ENCODE measurements around the gene PUM1. TPM values are rescaled to one million over a fixed set of nuclear protein-coding genes. Genes with fewer than 3 reads are reported as not detected.
A peak's percentile ranks its signal among the peaks of the same experiment; 100 is the strongest.
"Not testable (repeated sequence)": the region's sequence is repeated elsewhere in the genome, so short reads cannot be mapped to it uniquely, and the experiment has no call there.

PUM1 gene
- total RNA-seq, 1 donor from 2014 or later: 185 TPM

GRCh38 chr1:31063631-31064030, 1.9 kb downstream of the PUM1 start:
- DNase-seq (ENCODE audit: low read depth): peak; percentile 44

GRCh38 chr1:31062867-31063380, 2.6 kb downstream of the PUM1 start:
- DNase-seq (ENCODE audit: low read depth): no peak

- not testable (repeated sequence) for DNase-seq (ENCODE audit: low read depth)
These were observed 3.2 kb downstream of the PUM1 start for GRCh38 chr1:31062162-31062866.

GRCh38 chr1:31058012-31058411, 7.5 kb downstream of the PUM1 start:
- DNase-seq (ENCODE audit: low read depth): no peak

GRCh38 chr1:31055953-31056352, 9.6 kb downstream of the PUM1 start:
- DNase-seq (ENCODE audit: low read depth): no peak

GRCh38 chr1:31055501-31055900, 10.0 kb downstream of the PUM1 start:
- DNase-seq (ENCODE audit: low read depth): no peak

GRCh38 chr1:31054958-31055481, 10.5 kb downstream of the PUM1 start:
- DNase-seq (ENCODE audit: low read depth): no peak

- no peak for DNase-seq (ENCODE audit: low read depth)
These were observed 11.2 kb downstream of the PUM1 start for GRCh38 chr1:31054349-31054748.

GRCh38 chr1:31052613-31053012, 12.9 kb downstream of the PUM1 start:
- DNase-seq (ENCODE audit: low read depth): not testable (repeated sequence)

GRCh38 chr1:31051611-31052010, 13.9 kb downstream of the PUM1 start:
- DNase-seq (ENCODE audit: low read depth): no peak

- not testable (repeated sequence) for DNase-seq (ENCODE audit: low read depth)
These were observed 18.0 kb downstream of the PUM1 start for GRCh38 chr1:31047507-31047906.

GRCh38 chr1:31043631-31044030, 21.9 kb downstream of the PUM1 start:
- DNase-seq (ENCODE audit: low read depth): no peak

- DNase-seq (ENCODE audit: low read depth): no peak
These were observed 22.9 kb downstream of the PUM1 start for GRCh38 chr1:31042656-31043055.

- no peak for DNase-seq (ENCODE audit: low read depth)
These were observed 24.0 kb downstream of the PUM1 start for GRCh38 chr1:31041529-31041928.

GRCh38 chr1:31040038-31040437, 25.5 kb downstream of the PUM1 start:
- no peak for DNase-seq (ENCODE audit: low read depth)

GRCh38 chr1:31038935-31039334, 26.6 kb downstream of the PUM1 start:
- DNase-seq (ENCODE audit: low read depth): not testable (repeated sequence)

- DNase-seq (ENCODE audit: low read depth): no peak
These were observed 27.2 kb downstream of the PUM1 start for GRCh38 chr1:31038360-31038759.

GRCh38 chr1:31036749-31037500, 28.6 kb downstream of the PUM1 start:
- no peak for DNase-seq (ENCODE audit: low read depth)

- peak; percentile 64 for DNase-seq (ENCODE audit: low read depth)
These were observed 31.9 kb downstream of the PUM1 start for GRCh38 chr1:31033598-31033997.

GRCh38 chr1:31032266-31032665, 33.3 kb downstream of the PUM1 start:
- no peak for DNase-seq (ENCODE audit: low read depth)

- DNase-seq (ENCODE audit: low read depth): no peak
These were observed 34.0 kb downstream of the PUM1 start for GRCh38 chr1:31031330-31032143.

GRCh38 chr1:31029026-31029425, 36.5 kb downstream of the PUM1 start:
- DNase-seq (ENCODE audit: low read depth): no peak
